BJ (cell line): ENCODE data around the gene P3H2. TPM values are rescaled to one million over a fixed set of nuclear protein-coding genes. Genes with fewer than 3 reads are reported as not detected.

Experiments used
- CTCF ChIA-PET: fragments of 350-600 bp; formaldehyde crosslinking; extraction: SDS; loops from one replicate; lab custom pipeline; 2021; ENCODE audit warnings: antibody characterized with exemption, inconsistent platforms; lab: Yijun Ruan, JAX
- POLR2A ChIA-PET: fragments of 300-600 bp; sonication (Branson Sonifier 250); formaldehyde crosslinking; extraction: SDS; loops from one replicate; lab custom pipeline; 2021; ENCODE audit warnings: antibody characterized with exemption; lab: Charles Lee
- DNase-seq: peaks from one replicate; pipeline ENCODE4 v3.0.0-alpha.2; 2011; ENCODE audit warnings: low read depth
- H3K27me3 ChIP-seq: 2 replicates; pipeline ENCODE4 v1.6.0; 2011; ENCODE audit warnings: low read length; ENCODE audit not compliant: control insufficient read depth, insufficient read depth
- H3K36me3 ChIP-seq: 2 replicates; pipeline ENCODE4 v1.5.1; 2011; ENCODE audit warnings: low read length; ENCODE audit not compliant: control insufficient read depth, insufficient read depth
- H3K4me3 ChIP-seq: 2 replicates; pipeline ENCODE4 v1.5.1; 2011; ENCODE audit warnings: low read depth, mild to moderate bottlenecking, control low read depth, low read length
- CTCF ChIP-seq: IDR thresholded peaks from 2 replicates; pipeline ENCODE4 v1.5.1; 2011; ENCODE audit warnings: low read depth, mild to moderate bottlenecking, control low read depth, inconsistent platforms, low read length, moderate library complexity; ENCODE audit not compliant: insufficient read depth
- polyA plus RNA-seq: library from polyadenylated mRNA; depleted of rRNA; stranded (reverse); fragments of >200 nt; gene quantifications from 2 replicates; pipeline ENCODE4 v1.2.3, GENCODE V29; 2011

Gene P3H2
- polyA plus RNA-seq, 1 experiment, result 13.5 TPM

GRCh38 chr3:189981668-189982067 lies 139.0 kb downstream of the P3H2 start:
- no peak for TF ChIP-seq CTCF
- H3K4me3 ChIP-seq, result no peak overlapping the region
- CTCF ChIA-PET, result interaction anchor here (0.8 to 2.1 kb wide), 3 partner anchors 20 to 363 kb away, joined by 3 to 7 read pairs (median 3); no protein-coding TSS in a partner anchor
- no peaks in the 10 kb centered on the region for H3K27me3 ChIP-seq
- DNase-seq, result peak; percentile 70
- POLR2A ChIA-PET, result interaction anchor here (0.6 kb wide), 1 partner anchor 112 kb away, joined by 3 read pairs; no protein-coding TSS in a partner anchor
- no peaks in the 10 kb centered on the region for H3K36me3 ChIP-seq

GRCh38 chr3:189978753-189979152 lies 141.9 kb downstream of the P3H2 start:
- Histone ChIP-seq H3K4me3 (no peak overlapping the region), H3K27me3 (no peaks in the 10 kb centered on the region), H3K36me3 (no peaks in the 10 kb centered on the region)
- CTCF ChIA-PET, result interaction anchor here (0.8 to 1.2 kb wide), 2 partner anchors 11 to 17 kb away, joined by 3 to 13 read pairs; no protein-coding TSS in a partner anchor
- no peak for TF ChIP-seq CTCF
- no peak for DNase-seq
- POLR2A ChIA-PET, result interaction anchor here (0.6 kb wide), 1 partner anchor 465 kb away, joined by 5 read pairs; no protein-coding TSS in a partner anchor

GRCh38 chr3:189977174-189977573 lies 143.5 kb downstream of the P3H2 start:
- Histone ChIP-seq H3K4me3 (no peak overlapping the region), H3K36me3 (no peaks in the 10 kb centered on the region), H3K27me3 (no peaks in the 10 kb centered on the region)
- ChIA-PET POLR2A (no interaction called here), CTCF (interaction anchor here (1.6 to 1.7 kb wide), 2 partner anchors 10 to 16 kb away, joined by 3 to 9 read pairs; no protein-coding TSS in a partner anchor)
- TF ChIP-seq CTCF, result no peak
- no peak for DNase-seq

GRCh38 chr3:189975391-189975990 lies 145.2 kb downstream of the P3H2 start:
- Histone ChIP-seq H3K4me3 (no peak overlapping the region), H3K36me3 (no peaks in the 10 kb centered on the region), H3K27me3 (no peaks in the 10 kb centered on the region)
- TF ChIP-seq CTCF, result no peak
- no peak for DNase-seq
- CTCF ChIA-PET, result interaction anchor here (1.1 to 1.7 kb wide), 3 partner anchors 8 to 50 kb away, joined by 3 to 4 read pairs (median 3); no protein-coding TSS in a partner anchor
- POLR2A ChIA-PET, result no interaction called here

GRCh38 chr3:189974359-189974758 lies 146.3 kb downstream of the P3H2 start:
- H3K4me3 ChIP-seq, result no peak overlapping the region
- H3K36me3 ChIP-seq, result no peaks in the 10 kb centered on the region
- no peak for DNase-seq
- POLR2A ChIA-PET, result no interaction called here
- TF ChIP-seq CTCF, result no peak
- no peaks in the 10 kb centered on the region for H3K27me3 ChIP-seq
- CTCF ChIA-PET, result interaction anchor here (1.3 to 1.5 kb wide), 2 partner anchors 12 to 51 kb away, joined by 4 read pairs; no protein-coding TSS in a partner anchor
